Stimulated activated CD4-positive, alpha-beta T cell treated with anti-CD3 and anti-CD28 coated beads, Interleukin-15, amount 100 ng/mL, for 24 hours (primary cell): ENCODE results near the gene ESYT2.
A peak's percentile ranks its signal among the peaks of the same experiment; 100 is the strongest.

Experiments
- DNase-seq: peaks from one replicate; pipeline ENCODE4 v3.0.0-alpha.2; 2020

The ESYT2 gene

GRCh38 chr7:158824028-158824427 lies 5.3 kb downstream of the ESYT2 start:
- DNase-seq, result peak; percentile 66

GRCh38 chr7:158821171-158822031 lies 7.9 kb downstream of the ESYT2 start:
- DNase-seq, result peak; percentile 11

- peak; percentile 9 for DNase-seq
Observed at GRCh38 chr7:158820656-158821055, 8.7 kb downstream of the ESYT2 start.

GRCh38 chr7:158819571-158820203 lies 9.6 kb downstream of the ESYT2 start:
- peak; percentile 41 for DNase-seq

- DNase-seq, result peak; percentile 75
Observed at GRCh38 chr7:158818325-158819213, 10.7 kb downstream of the ESYT2 start.

GRCh38 chr7:158816995-158817394 lies 12.3 kb downstream of the ESYT2 start:
- DNase-seq, result peak; percentile 19

GRCh38 chr7:158816271-158816670 lies 13.0 kb downstream of the ESYT2 start:
- DNase-seq, result no peak

- no peak for DNase-seq
Observed at GRCh38 chr7:158815800-158816128, 13.5 kb downstream of the ESYT2 start.

GRCh38 chr7:158815083-158815799 lies 14.1 kb downstream of the ESYT2 start:
- DNase-seq, result peak; percentile 15

- peak; percentile 49 for DNase-seq
Observed at GRCh38 chr7:158814637-158815036, 14.7 kb downstream of the ESYT2 start.

- DNase-seq, result peak; percentile 56
Observed at GRCh38 chr7:158812684-158813083, 16.6 kb downstream of the ESYT2 start.

- DNase-seq, result peak; percentile 6
Observed at GRCh38 chr7:158811894-158812293, 17.4 kb downstream of the ESYT2 start.

- DNase-seq, result peak; percentile 81
Observed at GRCh38 chr7:158811461-158811860, 17.8 kb downstream of the ESYT2 start.

- no peak for DNase-seq
Observed at GRCh38 chr7:158810846-158811245, 18.5 kb downstream of the ESYT2 start.

GRCh38 chr7:158809596-158809995 lies 19.7 kb downstream of the ESYT2 start:
- DNase-seq, result no peak

- DNase-seq, result no peak
Observed at GRCh38 chr7:158808126-158808525, 21.2 kb downstream of the ESYT2 start.

GRCh38 chr7:158805937-158806336 lies 23.4 kb downstream of the ESYT2 start:
- DNase-seq, result no peak

- no peak for DNase-seq
Observed at GRCh38 chr7:158805414-158805813, 23.9 kb downstream of the ESYT2 start.

GRCh38 chr7:158804335-158804734 lies 25.0 kb downstream of the ESYT2 start:
- no peak for DNase-seq

- no peak for DNase-seq
Observed at GRCh38 chr7:158803367-158803969, 25.8 kb downstream of the ESYT2 start.

- DNase-seq, result no peak
Observed at GRCh38 chr7:158802535-158803366, 26.6 kb downstream of the ESYT2 start.
